GM12872 (cell line): ENCODE results near the gene LYRM4.

Experiments used
- TF ChIP-seq, protein P1 (sequence below): IDR thresholded peaks from 3 replicates; pipeline ENCODE4 v1.5.1; 2011; ENCODE audit warnings: low read depth, mild to moderate bottlenecking, low read length, moderate library complexity; ENCODE audit not compliant: insufficient read depth

Gene LYRM4

DNA sequence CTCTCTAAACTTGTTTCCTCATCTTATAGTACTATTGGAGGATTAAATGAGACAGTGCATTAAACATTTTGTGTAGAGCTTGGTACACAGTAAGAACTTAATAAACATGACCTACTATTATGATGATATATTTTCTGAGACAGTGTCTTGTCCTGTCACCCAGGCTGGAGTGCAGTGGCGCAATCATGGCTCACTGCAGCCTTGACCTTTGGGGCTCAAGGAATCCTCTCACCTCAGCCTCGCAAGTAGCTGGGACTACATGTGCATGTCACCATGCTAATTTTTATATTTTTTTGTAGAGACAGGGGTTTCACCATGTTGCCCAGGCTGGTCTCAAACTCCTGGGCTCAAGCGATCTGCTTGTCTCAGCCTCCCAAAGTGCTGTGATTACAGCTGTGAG is 72.1 kb downstream of the LYRM4 start:
- TF ChIP-seq, protein P1, sequence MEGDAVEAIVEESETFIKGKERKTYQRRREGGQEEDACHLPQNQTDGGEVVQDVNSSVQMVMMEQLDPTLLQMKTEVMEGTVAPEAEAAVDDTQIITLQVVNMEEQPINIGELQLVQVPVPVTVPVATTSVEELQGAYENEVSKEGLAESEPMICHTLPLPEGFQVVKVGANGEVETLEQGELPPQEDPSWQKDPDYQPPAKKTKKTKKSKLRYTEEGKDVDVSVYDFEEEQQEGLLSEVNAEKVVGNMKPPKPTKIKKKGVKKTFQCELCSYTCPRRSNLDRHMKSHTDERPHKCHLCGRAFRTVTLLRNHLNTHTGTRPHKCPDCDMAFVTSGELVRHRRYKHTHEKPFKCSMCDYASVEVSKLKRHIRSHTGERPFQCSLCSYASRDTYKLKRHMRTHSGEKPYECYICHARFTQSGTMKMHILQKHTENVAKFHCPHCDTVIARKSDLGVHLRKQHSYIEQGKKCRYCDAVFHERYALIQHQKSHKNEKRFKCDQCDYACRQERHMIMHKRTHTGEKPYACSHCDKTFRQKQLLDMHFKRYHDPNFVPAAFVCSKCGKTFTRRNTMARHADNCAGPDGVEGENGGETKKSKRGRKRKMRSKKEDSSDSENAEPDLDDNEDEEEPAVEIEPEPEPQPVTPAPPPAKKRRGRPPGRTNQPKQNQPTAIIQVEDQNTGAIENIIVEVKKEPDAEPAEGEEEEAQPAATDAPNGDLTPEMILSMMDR, result no peak

DNA sequence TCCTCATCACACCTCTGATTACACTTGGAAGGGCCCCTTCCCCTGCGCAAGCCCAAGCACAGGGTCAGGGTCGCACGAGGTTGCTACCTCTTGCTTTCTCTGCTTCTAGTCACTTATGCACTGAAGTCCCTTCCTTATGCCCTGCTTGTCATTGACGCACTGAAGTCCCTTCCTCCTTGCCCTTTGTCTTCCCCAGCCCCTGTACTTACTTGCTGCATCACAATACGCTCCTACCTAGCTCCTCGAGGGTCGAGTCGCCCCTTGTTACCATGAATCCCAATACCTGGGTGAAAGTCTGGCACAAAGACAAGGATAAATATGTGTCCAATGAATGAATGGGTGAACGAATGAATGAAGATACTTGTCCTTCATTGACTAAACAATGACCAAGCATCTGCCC is 75.9 kb downstream of the LYRM4 start:
- TF ChIP-seq, protein P1, result no peak

DNA sequence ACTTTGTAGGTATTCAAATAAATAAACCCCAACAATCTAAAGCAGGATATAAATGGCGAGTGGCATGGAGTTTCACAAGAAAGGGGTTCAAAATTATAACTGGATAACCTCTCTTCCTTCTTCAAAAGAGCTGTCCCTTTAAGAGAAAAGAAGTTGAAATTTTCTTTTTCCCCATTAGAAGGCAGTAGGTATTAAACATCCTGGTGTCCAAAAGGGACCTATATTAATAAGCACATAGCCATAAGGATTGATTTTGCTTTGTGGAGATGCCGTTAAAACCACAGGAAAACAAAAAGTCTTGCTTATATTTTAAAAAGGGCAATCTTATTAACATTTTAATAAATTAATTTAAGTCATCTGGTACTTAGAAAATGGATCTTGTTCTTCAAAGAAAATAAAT is 76.5 kb downstream of the LYRM4 start:
- TF ChIP-seq, protein P1, result no peak

DNA sequence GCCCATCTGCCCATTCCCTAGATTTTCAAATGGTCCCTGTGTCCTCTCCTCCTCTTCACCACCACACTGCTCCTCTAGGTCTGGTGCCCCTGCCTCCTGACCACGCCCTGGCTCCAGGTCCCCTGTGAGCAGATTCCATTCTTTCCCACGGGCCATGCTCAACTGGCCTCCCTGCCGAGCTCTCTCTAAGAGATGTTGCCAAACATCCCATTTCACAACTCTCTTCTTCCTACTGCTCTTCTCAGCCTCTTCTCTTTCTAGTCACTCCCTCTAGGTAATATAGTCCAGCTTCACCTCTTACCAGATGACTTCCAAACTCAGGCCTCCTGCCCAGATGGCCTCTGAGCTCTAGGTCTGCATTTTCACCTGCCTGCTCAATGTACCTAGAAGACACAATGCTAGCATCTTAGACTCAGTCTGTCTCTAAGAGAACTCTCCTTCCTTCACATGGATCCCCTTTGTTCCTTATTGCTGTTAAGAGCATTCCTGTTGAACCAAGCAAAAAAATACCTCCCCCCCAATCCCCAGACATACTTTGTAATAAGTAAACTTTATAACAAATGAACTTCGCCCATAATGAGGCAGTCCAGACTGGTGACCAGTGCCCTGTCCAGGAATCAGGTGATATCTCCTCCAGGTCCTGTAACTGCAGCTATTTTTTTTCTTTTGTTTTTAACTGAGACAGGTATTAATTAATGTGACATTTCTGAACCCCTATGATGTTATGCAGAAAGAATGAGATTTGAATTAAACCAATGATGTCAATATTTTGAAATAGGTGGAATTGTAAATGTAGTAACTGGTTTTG is 79.0 kb downstream of the LYRM4 start:
- TF ChIP-seq, protein P1, result no peak

DNA sequence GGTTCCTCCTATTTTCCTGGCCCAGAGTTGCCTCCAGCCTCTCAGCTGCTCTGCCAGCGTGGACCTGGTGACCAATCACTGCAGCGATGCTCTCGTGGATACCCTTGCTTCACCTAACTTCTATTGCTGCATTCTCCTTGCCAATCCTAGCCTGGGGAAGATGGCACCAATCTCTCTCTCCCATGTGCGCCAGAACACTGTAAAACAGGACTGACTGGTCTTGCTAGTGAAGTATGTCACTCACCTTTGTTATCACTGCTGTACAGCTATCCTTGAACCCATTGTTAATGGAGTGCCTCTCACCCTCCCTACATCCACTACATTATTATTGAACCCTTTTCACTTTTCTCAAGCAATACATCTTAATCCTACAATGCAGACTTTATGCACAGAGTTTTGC is 80.1 kb downstream of the LYRM4 start:
- TF ChIP-seq, protein P1, result no peak

DNA sequence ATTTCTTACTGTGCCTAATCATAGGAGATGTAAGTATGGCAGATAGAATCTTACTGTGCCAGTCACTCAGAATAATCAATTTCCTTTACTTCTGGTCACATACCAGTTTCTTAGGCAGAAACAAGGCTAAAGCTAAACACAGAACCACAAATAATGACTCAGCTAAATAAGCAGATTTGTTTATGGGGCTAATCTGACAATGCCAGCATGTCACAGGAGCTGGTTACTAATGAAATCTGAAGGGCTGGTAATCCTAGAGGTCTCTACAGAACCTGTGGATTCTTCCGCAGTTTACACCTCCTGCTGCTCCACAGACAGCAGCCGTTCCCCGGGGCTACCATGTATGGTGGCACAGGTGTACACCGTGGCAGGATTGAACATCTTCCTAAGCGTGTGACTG is 80.8 kb downstream of the LYRM4 start:
- TF ChIP-seq, protein P1, result no peak

DNA sequence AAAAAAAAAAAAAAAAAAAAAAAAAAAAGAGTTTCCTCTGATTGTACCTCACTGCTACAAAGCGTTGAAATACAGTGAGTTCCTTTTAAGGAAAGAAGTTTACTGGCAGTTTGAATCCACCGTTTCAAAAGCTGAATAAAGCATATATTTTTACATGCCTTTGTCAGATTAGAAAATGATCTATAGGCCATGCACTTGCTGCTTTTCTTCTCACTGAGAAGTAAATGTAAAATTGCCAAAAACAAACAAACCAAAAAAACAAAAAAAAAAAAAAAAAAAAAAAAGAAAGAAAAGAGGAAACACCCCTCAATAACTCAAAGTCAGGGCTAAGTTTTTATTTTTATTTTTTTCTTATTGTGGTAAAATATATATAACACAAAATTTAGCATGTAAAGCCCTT is 81.9 kb downstream of the LYRM4 start:
- TF ChIP-seq, protein P1, result no peak

DNA sequence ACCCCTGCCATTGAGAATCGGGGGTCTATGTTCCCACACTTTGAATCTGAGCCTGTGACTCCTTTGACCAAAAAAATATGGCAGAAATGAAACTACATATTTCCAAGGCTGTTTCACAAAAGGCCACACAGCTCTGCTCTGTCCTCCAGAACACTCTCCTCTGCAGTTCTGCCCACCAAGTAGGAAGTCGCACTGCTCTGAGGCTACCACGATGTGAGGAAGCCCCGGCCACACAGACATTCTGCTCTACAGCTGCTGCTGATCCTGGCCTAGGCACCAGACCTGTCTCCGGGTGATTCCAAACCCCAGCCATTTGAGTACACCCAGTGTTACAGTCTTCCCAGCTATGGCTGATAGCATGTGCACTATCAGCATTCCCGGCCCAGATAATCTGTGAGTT is 85.1 kb downstream of the LYRM4 start:
- TF ChIP-seq, protein P1, result no peak
